GM18508 (cell line): ENCODE measurements around the gene ARHGEF28.

ENCODE experiments used
- ATAC-seq: cut with Tn5 transposase; IDR thresholded peaks from one replicate; pipeline ENCODE4 v1.9.1; 2021; ENCODE audit warnings: moderate number of reproducible peaks; ENCODE audit not compliant: insufficient read depth, unreplicated experiment

Gene ARHGEF28

GRCh38 chr5:73691302-73692080 lies 65.5 kb downstream of the ARHGEF28 start:
- ATAC-seq: no peak

- ATAC-seq: no peak
Measured at GRCh38 chr5:73692166-73692640, 66.2 kb downstream of the ARHGEF28 start.

GRCh38 chr5:73692981-73693380 lies 67.0 kb downstream of the ARHGEF28 start:
- no peak for ATAC-seq

GRCh38 chr5:73693573-73694061 lies 67.6 kb downstream of the ARHGEF28 start:
- ATAC-seq: peak; percentile 8

GRCh38 chr5:73694089-73694488 lies 68.1 kb downstream of the ARHGEF28 start:
- ATAC-seq: peak; percentile 74

GRCh38 chr5:73698011-73698410 lies 72.0 kb downstream of the ARHGEF28 start:
- ATAC-seq: no peak

GRCh38 chr5:73701566-73701965 lies 75.6 kb downstream of the ARHGEF28 start:
- ATAC-seq: no peak

GRCh38 chr5:73702534-73702933 lies 76.5 kb downstream of the ARHGEF28 start:
- ATAC-seq: no peak

GRCh38 chr5:73702951-73703350 lies 77.0 kb downstream of the ARHGEF28 start:
- ATAC-seq: no peak

GRCh38 chr5:73705364-73705763 lies 79.4 kb downstream of the ARHGEF28 start:
- no peak for ATAC-seq

GRCh38 chr5:73706963-73707362 lies 81.0 kb downstream of the ARHGEF28 start:
- ATAC-seq: no peak

GRCh38 chr5:73709536-73710129 lies 83.6 kb downstream of the ARHGEF28 start:
- no peak for ATAC-seq

GRCh38 chr5:73716284-73716808 lies 90.3 kb downstream of the ARHGEF28 start:
- no peak for ATAC-seq

GRCh38 chr5:73718762-73719161 lies 92.8 kb downstream of the ARHGEF28 start:
- ATAC-seq: no peak

- no peak for ATAC-seq
Measured at GRCh38 chr5:73719632-73720031, 93.6 kb downstream of the ARHGEF28 start.

- ATAC-seq: no peak
Measured at GRCh38 chr5:73722231-73722630, 96.2 kb downstream of the ARHGEF28 start.

- no peak for ATAC-seq
Measured at GRCh38 chr5:73726071-73726470, 100.1 kb downstream of the ARHGEF28 start.

- no peak for ATAC-seq
Measured at GRCh38 chr5:73726606-73727231, 100.7 kb downstream of the ARHGEF28 start.

GRCh38 chr5:73727470-73727869 lies 101.5 kb downstream of the ARHGEF28 start:
- ATAC-seq: no peak

GRCh38 chr5:73728493-73729273 lies 102.7 kb downstream of the ARHGEF28 start:
- no peak for ATAC-seq
